Measurements from ENCODE around the gene XPR1.

DNA sequence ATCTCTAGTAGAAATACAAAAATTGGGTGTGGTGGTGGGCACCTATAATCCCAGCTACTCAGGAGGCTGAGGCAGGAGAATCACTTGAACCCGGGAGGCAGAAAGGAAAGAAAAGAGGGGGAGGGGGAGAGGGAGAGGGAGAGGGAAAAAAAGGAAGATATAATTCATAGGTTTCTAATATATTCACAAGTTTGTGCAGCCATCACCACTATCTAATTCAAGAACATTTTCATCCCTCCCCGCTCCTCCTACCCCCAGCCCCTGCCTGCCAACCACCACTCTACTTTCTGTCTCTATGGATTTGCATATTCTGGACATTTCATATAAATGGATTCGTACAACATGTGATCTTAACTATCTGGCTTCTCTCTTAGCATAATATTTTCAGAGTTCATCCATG is 147.8 kb downstream of the XPR1 start:
- TF ChIP-seq, protein P1, sequence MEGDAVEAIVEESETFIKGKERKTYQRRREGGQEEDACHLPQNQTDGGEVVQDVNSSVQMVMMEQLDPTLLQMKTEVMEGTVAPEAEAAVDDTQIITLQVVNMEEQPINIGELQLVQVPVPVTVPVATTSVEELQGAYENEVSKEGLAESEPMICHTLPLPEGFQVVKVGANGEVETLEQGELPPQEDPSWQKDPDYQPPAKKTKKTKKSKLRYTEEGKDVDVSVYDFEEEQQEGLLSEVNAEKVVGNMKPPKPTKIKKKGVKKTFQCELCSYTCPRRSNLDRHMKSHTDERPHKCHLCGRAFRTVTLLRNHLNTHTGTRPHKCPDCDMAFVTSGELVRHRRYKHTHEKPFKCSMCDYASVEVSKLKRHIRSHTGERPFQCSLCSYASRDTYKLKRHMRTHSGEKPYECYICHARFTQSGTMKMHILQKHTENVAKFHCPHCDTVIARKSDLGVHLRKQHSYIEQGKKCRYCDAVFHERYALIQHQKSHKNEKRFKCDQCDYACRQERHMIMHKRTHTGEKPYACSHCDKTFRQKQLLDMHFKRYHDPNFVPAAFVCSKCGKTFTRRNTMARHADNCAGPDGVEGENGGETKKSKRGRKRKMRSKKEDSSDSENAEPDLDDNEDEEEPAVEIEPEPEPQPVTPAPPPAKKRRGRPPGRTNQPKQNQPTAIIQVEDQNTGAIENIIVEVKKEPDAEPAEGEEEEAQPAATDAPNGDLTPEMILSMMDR (IDR thresholded peaks at IDR 0.05), result no peak
- no peak for TF ChIP-seq POLR2AphosphoS5 (IDR thresholded peaks at IDR 0.05)
